Right renal pelvis (tissue), 4 donors: ENCODE measurements around the gene LPCAT1. TPM values are rescaled to one million over a fixed set of nuclear protein-coding genes. Genes with fewer than 3 reads are reported as not detected.
"Not testable (repeated sequence)": the region's sequence is repeated elsewhere in the genome, so short reads cannot be mapped to it uniquely, and the experiment has no call there.

Experiments
- DNase-seq, 4 donors: peaks; one replicate each; pipeline ENCODE4 v3.0.0-alpha.2; 2013; ENCODE audit warnings: low read depth in 4 of 4, low spot score in 3 of 4, missing footprints in 1 of 4
- polyA plus RNA-seq, 4 donors: library from polyadenylated mRNA; unstranded; fragments of 120-200 nt; gene quantifications; one replicate each; pipeline ENCODE4 v1.2.1, GENCODE V29; 2013; ENCODE audit not compliant: insufficient read length in 4 of 4

LPCAT1 gene
- polyA plus RNA-seq, 4 donors, result 40.9 to 49.8 (median 46.1) TPM

- DNase-seq, result no peak
These were observed 92.5 kb downstream of the LPCAT1 start for GRCh38 chr5:1431021-1431811.

GRCh38 chr5:1430121-1430795, 93.5 kb downstream of the LPCAT1 start:
- no peak for DNase-seq

GRCh38 chr5:1429496-1429895, 94.3 kb downstream of the LPCAT1 start:
- no peak for DNase-seq

- DNase-seq, result no peak
These were observed 94.7 kb downstream of the LPCAT1 start for GRCh38 chr5:1429066-1429465.

- no peak for DNase-seq
These were observed 95.7 kb downstream of the LPCAT1 start for GRCh38 chr5:1428107-1428506.

GRCh38 chr5:1424716-1425115, 99.0 kb downstream of the LPCAT1 start:
- no peak for DNase-seq

- no peak for DNase-seq
These were observed 99.7 kb downstream of the LPCAT1 start for GRCh38 chr5:1423901-1424603.

- DNase-seq, result not testable (repeated sequence)
These were observed 101.2 kb downstream of the LPCAT1 start for GRCh38 chr5:1422522-1422921.

GRCh38 chr5:1421521-1422341, 102.0 kb downstream of the LPCAT1 start:
- DNase-seq, result no peak

- no peak for DNase-seq
These were observed 103.3 kb downstream of the LPCAT1 start for GRCh38 chr5:1420211-1421195.

GRCh38 chr5:1419476-1420210, 104.1 kb downstream of the LPCAT1 start:
- DNase-seq, result no peak

- DNase-seq, result no peak
These were observed 104.9 kb downstream of the LPCAT1 start for GRCh38 chr5:1418921-1419280.

GRCh38 chr5:1418238-1418920, 105.4 kb downstream of the LPCAT1 start:
- no peak for DNase-seq

- DNase-seq, result no peak
These were observed 106.1 kb downstream of the LPCAT1 start for GRCh38 chr5:1417586-1418225.

- DNase-seq, result no peak
These were observed 106.8 kb downstream of the LPCAT1 start for GRCh38 chr5:1416856-1417469.

GRCh38 chr5:1415626-1416360, 108.0 kb downstream of the LPCAT1 start:
- no peak for DNase-seq

GRCh38 chr5:1415059-1415425, 108.7 kb downstream of the LPCAT1 start:
- no peak for DNase-seq
